GM19324 (cell line): Measurements from ENCODE around the gene SDF4.

Experiments
- ATAC-seq: cut with Tn5 transposase; IDR thresholded peaks from one replicate; pipeline ENCODE4 v1.9.1; 2021; ENCODE audit warnings: mild to moderate bottlenecking, moderate library complexity; ENCODE audit not compliant: unreplicated experiment, low FRiP score

Gene SDF4

GRCh38 chr1:1243266-1243660 lies 11.5 kb upstream of the SDF4 start:
- no peak for ATAC-seq

DNA sequence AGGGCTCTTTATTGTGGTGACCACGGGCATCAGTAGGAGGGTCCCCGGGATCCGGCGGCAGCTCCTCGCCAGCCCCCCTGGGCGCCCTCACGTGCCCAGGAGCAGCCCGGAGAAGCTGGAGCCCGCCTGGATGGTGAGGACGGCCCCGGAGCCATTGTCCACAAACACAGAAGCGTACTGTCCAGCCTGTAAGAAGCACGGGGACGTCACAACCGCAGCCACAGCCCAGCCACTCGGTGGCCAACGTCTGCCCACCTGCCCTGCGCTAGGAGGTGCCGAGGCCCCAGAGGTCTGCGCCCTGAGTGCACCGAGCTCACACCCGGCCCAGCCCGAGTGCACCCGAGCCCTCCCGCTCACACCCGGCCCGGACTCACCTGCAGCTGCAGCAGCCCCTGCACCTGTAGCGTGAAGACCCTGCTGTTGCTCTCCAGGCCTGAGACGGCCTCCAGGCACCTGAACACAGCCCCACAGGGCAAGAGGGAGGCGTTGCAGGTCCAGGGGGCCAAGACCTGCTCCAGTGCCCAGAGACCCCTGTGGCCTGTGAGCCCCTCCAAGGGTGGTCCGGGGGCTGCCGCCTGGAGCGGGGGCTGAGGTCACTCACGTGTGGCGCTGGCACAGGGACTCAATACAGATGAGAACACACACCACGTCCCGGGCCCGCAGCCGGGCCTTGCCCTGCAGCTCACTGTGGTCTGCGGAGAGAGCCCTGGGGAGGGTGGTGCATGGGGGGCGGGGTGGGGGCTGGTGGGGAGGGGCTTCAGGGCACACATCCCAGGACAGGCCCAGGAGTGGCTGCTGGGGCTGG lies 10.9 kb upstream of the SDF4 start:
- ATAC-seq = no peak

GRCh38 chr1:1241588-1242219 lies 9.9 kb upstream of the SDF4 start:
- no peak for ATAC-seq

GRCh38 chr1:1240822-1241587 lies 9.2 kb upstream of the SDF4 start:
- no peak for ATAC-seq

DNA sequence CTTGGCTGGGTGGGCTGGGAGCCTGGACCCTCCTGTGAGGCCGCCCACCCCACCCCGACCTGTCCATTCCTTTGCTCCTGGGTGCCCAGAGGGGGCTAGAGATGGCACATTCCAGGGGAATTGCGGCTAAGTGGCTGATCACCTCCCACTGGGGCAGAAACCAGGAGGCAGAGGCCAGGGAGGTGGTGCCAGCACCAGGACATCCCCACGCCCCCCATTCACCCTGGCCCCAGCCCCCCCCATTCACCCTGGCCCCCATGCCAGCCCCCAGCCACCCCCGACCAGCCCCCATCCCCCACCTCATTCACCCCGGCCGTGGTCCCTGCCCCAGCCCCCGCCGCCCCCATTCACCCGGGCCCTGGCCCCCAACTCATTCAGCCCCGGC lies 8.5 kb upstream of the SDF4 start:
- no peak for ATAC-seq

GRCh38 chr1:1239614-1240347 lies 8.0 kb upstream of the SDF4 start:
- ATAC-seq = no peak

DNA sequence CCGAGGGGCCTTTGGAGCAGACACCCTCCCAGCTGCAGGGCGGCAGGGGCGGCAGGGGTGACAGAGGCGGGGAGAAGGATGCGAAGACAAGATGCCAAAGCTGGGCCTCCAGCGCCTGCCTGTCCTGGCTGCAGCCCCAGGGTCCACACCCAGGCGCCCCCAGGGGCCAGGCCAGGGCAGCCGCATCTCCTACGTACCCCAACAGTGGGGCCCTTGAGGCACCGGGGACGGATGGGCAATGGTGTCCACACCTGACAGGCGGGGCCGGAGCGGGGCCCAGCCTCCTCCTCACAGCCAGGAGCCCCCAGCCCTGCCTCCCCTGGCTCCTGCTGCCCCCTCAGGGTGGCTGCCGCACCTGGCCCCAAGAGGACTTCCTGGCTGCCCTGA lies 7.4 kb upstream of the SDF4 start:
- ATAC-seq = no peak

DNA sequence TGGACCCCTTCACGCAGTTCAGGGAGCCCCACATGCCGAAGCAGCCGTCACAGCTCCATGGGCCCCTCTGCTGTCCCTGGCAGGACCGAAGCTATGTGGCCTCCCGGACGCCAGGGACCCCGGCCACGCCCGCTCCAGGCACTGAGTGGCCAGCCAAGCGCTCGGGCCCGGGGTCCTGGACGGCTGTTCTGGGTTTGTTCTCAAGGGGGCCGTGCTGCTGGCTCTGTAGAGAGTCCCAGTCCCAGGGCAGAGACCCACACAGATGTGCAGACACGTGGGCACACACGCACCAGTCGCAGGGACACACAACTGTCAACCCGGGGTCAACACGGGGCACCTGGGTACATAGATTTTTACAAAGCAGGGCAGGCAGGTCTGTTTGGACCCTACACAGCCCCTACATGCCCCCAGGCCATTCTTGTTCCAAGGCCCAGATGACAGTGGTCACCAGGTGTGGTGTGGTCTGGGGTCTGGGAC lies 6.9 kb upstream of the SDF4 start:
- ATAC-seq = no peak

GRCh38 chr1:1237874-1238701 lies 6.3 kb upstream of the SDF4 start:
- ATAC-seq = no peak

GRCh38 chr1:1236945-1237873 lies 5.4 kb upstream of the SDF4 start:
- ATAC-seq = no peak

GRCh38 chr1:1236176-1236763 lies 4.5 kb upstream of the SDF4 start:
- ATAC-seq = no peak

- ATAC-seq = no peak
These were observed 3.4 kb upstream of the SDF4 start for GRCh38 chr1:1235016-1235744.

GRCh38 chr1:1234180-1234808 lies 2.5 kb upstream of the SDF4 start:
- ATAC-seq = no peak

DNA sequence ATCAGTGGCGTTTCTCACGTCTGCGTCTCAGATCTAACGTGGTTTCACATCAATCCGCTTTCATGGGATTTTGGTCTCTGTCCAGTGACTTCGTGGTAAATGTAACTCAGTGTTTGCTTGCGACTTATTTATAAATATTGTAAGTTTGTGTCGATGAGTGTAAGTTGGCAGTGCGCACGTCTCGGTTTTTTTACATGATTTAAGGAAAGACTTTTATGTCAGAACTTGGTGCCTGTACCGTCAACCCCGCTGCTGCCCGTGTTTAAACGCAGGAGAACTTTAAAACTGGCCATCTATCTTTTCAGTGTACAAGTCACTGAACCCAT lies 1.7 kb upstream of the SDF4 start:
- ATAC-seq = no peak

GRCh38 chr1:1232796-1233566 lies 1.2 kb upstream of the SDF4 start:
- no peak for ATAC-seq

- no peak for ATAC-seq
These were observed 501 bp upstream of the SDF4 start, which contains the start of gene B3GALT6 for GRCh38 chr1:1232208-1232795. TSS of gene B3GALT6 (plus strand) at chr1:1232237. CDS start at chr1:1232279, 42 bp downstream.
